ENCODE results near the gene SLC12A8. TPM values are rescaled to one million over a fixed set of nuclear protein-coding genes. Genes with fewer than 3 reads are reported as not detected.

Gene SLC12A8
- total RNA-seq, 2 donors from 2014 or later: 3.0 to 4.1 TPM

DNA sequence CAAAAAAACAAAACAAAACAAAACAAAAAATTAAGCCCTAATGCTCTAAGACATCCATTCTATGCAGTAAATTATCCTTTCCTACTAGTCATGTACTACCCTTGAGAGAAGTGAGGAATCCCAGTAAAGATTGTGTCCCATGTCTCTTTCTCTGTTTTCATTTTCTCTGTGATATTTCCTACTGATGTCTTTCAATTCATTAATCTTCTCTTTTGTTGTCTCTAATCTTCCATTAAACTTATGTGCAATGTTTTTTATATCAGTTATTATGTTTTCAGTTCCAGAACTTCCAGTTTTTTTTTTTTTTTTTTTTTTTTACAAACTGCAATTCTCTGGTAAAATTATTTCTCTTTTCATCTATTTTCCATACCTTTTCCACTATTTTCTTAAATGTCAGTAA is 44.1 kb upstream of the SLC12A8 start:
- no peaks in the 10 kb centered on the region for H3K9me3 ChIP-seq
- H3K27ac ChIP-seq: no peak overlapping the region
- H3K36me3 ChIP-seq: no peaks in the 10 kb centered on the region
- TF ChIP-seq, protein P1, sequence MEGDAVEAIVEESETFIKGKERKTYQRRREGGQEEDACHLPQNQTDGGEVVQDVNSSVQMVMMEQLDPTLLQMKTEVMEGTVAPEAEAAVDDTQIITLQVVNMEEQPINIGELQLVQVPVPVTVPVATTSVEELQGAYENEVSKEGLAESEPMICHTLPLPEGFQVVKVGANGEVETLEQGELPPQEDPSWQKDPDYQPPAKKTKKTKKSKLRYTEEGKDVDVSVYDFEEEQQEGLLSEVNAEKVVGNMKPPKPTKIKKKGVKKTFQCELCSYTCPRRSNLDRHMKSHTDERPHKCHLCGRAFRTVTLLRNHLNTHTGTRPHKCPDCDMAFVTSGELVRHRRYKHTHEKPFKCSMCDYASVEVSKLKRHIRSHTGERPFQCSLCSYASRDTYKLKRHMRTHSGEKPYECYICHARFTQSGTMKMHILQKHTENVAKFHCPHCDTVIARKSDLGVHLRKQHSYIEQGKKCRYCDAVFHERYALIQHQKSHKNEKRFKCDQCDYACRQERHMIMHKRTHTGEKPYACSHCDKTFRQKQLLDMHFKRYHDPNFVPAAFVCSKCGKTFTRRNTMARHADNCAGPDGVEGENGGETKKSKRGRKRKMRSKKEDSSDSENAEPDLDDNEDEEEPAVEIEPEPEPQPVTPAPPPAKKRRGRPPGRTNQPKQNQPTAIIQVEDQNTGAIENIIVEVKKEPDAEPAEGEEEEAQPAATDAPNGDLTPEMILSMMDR (IDR thresholded peaks at IDR 0.05): no peak
- H3K4me1 ChIP-seq (ENCODE audit: control insufficient read depth in 1 of 2, low read depth in 2 of 2): no peaks in the 10 kb centered on the region
- ATAC-seq (ENCODE audit: insufficient number of reproducible peaks, low FRiP score, low read depth) (no peak), DNase-seq (ENCODE audit: low spot score) (no peak)
- H3K27me3 ChIP-seq (replicated peaks; ENCODE audit: insufficient read depth): no peaks in the 10 kb centered on the region
- no peak overlapping the region for H3K4me3 ChIP-seq

DNA sequence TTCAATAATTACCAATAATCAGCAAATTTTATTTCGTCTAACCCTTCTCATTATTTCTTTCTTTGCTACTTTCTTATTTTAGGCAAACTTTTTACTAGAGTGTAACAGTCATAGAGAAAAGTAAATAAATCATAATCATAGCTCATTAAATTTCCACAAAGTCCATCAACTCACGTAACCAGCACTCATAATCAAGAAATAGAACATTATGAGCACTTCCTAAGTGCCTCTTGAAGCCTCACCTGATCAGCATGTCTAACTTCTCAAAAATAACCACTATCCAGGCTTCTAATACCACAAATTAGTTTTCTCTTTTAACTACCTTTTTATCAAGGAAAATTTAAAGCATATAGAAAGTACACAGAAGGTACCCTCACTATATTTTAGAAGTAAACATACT is 38.4 kb upstream of the SLC12A8 start:
- ATAC-seq (ENCODE audit: insufficient number of reproducible peaks, low FRiP score, low read depth): no peak
- TF ChIP-seq, protein P1 (IDR thresholded peaks at IDR 0.05): no peak
- no peak overlapping the region for H3K27ac ChIP-seq

DNA sequence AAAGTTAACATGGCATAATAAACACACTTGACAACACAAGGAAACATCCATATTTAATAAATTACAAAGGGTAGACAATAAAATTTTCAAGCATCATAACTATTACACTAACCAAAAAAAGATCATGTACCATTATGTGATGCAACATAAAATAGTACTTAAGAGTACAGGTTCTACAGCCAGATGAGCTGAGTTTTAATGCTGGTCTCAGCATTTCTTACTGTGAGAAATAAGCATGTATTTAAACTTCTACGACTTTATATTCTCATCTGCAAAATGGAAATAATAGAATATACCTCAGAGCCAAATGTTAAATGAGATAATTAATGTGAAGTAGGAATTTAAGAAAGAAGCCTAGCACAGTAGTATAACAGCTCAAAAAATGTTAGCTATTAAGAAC is 33.7 kb upstream of the SLC12A8 start:
- ATAC-seq (ENCODE audit: insufficient number of reproducible peaks, low FRiP score, low read depth): no peak
- TF ChIP-seq, protein P1 (IDR thresholded peaks at IDR 0.05): no peak

More for the DNA sequence above, 38.4 kb upstream of the SLC12A8 start:
- no peak for DNase-seq (ENCODE audit: low spot score)
- H3K4me3 ChIP-seq: no peak overlapping the region
- H3K4me1 ChIP-seq (ENCODE audit: control insufficient read depth in 1 of 2, low read depth in 2 of 2): no peaks in the 10 kb centered on the region
- H3K9me3 ChIP-seq: no peaks in the 10 kb centered on the region
- no peaks in the 10 kb centered on the region for H3K27me3 ChIP-seq (replicated peaks; ENCODE audit: insufficient read depth)
- H3K36me3 ChIP-seq: no peaks in the 10 kb centered on the region

DNA sequence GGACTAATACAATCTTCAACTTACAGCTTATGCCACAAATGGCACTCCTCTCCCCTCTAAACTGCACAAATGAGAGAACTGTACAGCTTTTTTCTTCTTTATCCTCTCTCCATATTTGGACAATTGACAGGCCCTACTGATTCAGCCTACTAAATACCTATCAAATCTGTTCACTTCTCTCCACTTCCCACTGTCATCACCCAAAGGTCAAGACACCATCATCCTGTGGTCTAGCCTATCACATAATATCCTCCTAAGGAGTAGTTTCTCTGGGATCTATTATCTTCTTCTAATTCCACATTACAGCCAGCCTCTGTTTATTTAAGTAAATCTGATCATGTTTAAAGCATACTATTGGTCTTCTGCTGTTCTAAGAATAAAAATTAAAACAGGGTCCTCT is 33.0 kb upstream of the SLC12A8 start:
- Histone ChIP-seq H3K36me3 (no peaks in the 10 kb centered on the region), H3K9me3 (no peaks in the 10 kb centered on the region), H3K4me3 (no peak overlapping the region), H3K27ac (no peak overlapping the region), H3K27me3 (replicated peaks; ENCODE audit: insufficient read depth) (no peaks in the 10 kb centered on the region), H3K4me1 (ENCODE audit: control insufficient read depth in 1 of 2, low read depth in 2 of 2) (no peaks in the 10 kb centered on the region)
- ATAC-seq (ENCODE audit: insufficient number of reproducible peaks, low FRiP score, low read depth): no peak
- no peak for DNase-seq (ENCODE audit: low spot score)
- TF ChIP-seq, protein P1 (IDR thresholded peaks at IDR 0.05): no peak

More for the DNA sequence above, 33.7 kb upstream of the SLC12A8 start:
- no peaks in the 10 kb centered on the region for H3K27me3 ChIP-seq (replicated peaks; ENCODE audit: insufficient read depth)
- DNase-seq (ENCODE audit: low spot score): no peak
- no peaks in the 10 kb centered on the region for H3K36me3 ChIP-seq
- no peaks in the 10 kb centered on the region for H3K4me1 ChIP-seq (ENCODE audit: control insufficient read depth in 1 of 2, low read depth in 2 of 2)
- no peaks in the 10 kb centered on the region for H3K9me3 ChIP-seq
- no peak overlapping the region for H3K27ac ChIP-seq
- no peak overlapping the region for H3K4me3 ChIP-seq

DNA sequence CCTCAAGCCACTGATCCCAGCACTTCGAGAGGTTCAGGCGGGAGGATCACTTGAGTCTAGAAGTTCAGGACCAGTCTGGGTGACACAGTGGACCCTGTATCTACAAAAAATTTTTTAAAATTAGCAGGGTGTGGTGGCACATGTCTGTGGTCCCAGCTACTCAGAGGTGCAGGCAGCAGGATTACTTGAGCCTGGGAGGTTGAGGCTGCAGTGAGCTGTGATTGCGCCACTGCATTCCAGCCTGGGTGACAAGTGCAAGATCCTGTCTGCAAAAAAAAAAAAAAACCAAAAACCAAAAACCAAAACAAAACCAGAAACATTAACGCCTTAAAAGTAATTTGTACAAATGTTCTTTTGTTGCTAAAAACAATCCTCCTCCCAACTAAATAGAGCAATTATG is 27.9 kb upstream of the SLC12A8 start:
- TF ChIP-seq, protein P1 (IDR thresholded peaks at IDR 0.05): no peak
- no peak for ATAC-seq (ENCODE audit: insufficient number of reproducible peaks, low FRiP score, low read depth)

More for the DNA sequence above, 27.9 kb upstream of the SLC12A8 start:
- Histone ChIP-seq H3K9me3 (no peaks in the 10 kb centered on the region), H3K4me3 (no peak overlapping the region), H3K4me1 (ENCODE audit: control insufficient read depth in 1 of 2, low read depth in 2 of 2) (peaks cover 3 to 8% of the 10 kb centered on the region in 2 donors), H3K27me3 (replicated peaks; ENCODE audit: insufficient read depth) (no peaks in the 10 kb centered on the region), H3K36me3 (no peaks in the 10 kb centered on the region), H3K27ac (no peak overlapping the region)
- no peak for DNase-seq (ENCODE audit: low spot score)

Measured in thoracic aorta (tissue), 2 donors.